WERI-Rb-1 (cell line): ENCODE measurements around the gene HERC3.

ENCODE experiments used
- DNase-seq: peaks from one replicate; pipeline ENCODE4 v3.0.0-alpha.2; 2020
- H3K27ac ChIP-seq: fragments of 250-450 bp; sonication (Bioruptor Pico); 2 replicates; pipeline ENCODE4 v1.5.1; 2020; ENCODE audit warnings: mild to moderate bottlenecking, moderate library complexity
- H3K27me3 ChIP-seq: fragments of 250-450 bp; sonication (Bioruptor Pico); 2 replicates; pipeline ENCODE4 v1.5.1; 2021; ENCODE audit warnings: mild to moderate bottlenecking, low read depth, moderate library complexity; ENCODE audit not compliant: insufficient read depth, severe bottlenecking
- H3K36me3 ChIP-seq: fragments of 250-450 bp; sonication (Bioruptor Pico); 2 replicates; pipeline ENCODE4 v1.5.1; 2020; ENCODE audit warnings: mild to moderate bottlenecking, moderate library complexity
- H3K4me3 ChIP-seq: 2 replicates; pipeline ENCODE4 v1.5.1; 2011; ENCODE audit warnings: low read depth, mild to moderate bottlenecking, control low read depth, low read length
- H3K9me3 ChIP-seq: fragments of 250-450 bp; sonication (Bioruptor Pico); 2 replicates; pipeline ENCODE4 v1.5.1; 2021; ENCODE audit warnings: mild to moderate bottlenecking, moderate library complexity; ENCODE audit not compliant: severe bottlenecking
- CTCF ChIP-seq: IDR thresholded peaks from 2 replicates; pipeline ENCODE4 v1.5.1; 2011; ENCODE audit warnings: low read depth, mild to moderate bottlenecking, control low read depth, inconsistent platforms, low read length

The HERC3 gene

GRCh38 chr4:88690355-88690754 is 98.1 kb downstream of the HERC3 start:
- Histone ChIP-seq H3K9me3 (no peaks in the 10 kb centered on the region), H3K27ac (no peak overlapping the region)
- no peak for TF ChIP-seq CTCF

GRCh38 chr4:88693792-88694191 is 101.5 kb downstream of the HERC3 start:
- no peaks in the 10 kb centered on the region for H3K9me3 ChIP-seq
- no peak overlapping the region for H3K27ac ChIP-seq
- no peak for DNase-seq
- H3K27me3 ChIP-seq, result no peaks in the 10 kb centered on the region
- TF ChIP-seq CTCF, result no peak
- no peak overlapping the region for H3K4me3 ChIP-seq
- no peaks in the 10 kb centered on the region for H3K36me3 ChIP-seq

More at GRCh38 chr4:88690355-88690754, 98.1 kb downstream of the HERC3 start:
- Histone ChIP-seq H3K4me3 (no peak overlapping the region), H3K27me3 (no peaks in the 10 kb centered on the region), H3K36me3 (no peaks in the 10 kb centered on the region)
- DNase-seq, result no peak

- Histone ChIP-seq H3K27me3 (no peaks in the 10 kb centered on the region), H3K4me3 (peak overlapping the region; percentile 49; the same call in 1 of the 2 replicates), H3K27ac (no peak overlapping the region), H3K36me3 (no peaks in the 10 kb centered on the region), H3K9me3 (no peaks in the 10 kb centered on the region)
- TF ChIP-seq CTCF, result no peak
- DNase-seq, result no peak
Measured at GRCh38 chr4:88696630-88697029, 104.3 kb downstream of the HERC3 start.

GRCh38 chr4:88697141-88697540 is 104.9 kb downstream of the HERC3 start:
- H3K27me3 ChIP-seq, result no peaks in the 10 kb centered on the region
- TF ChIP-seq CTCF, result no peak
- no peak overlapping the region for H3K27ac ChIP-seq
- no peaks in the 10 kb centered on the region for H3K36me3 ChIP-seq
- no peak for DNase-seq
- H3K4me3 ChIP-seq, result peak overlapping the region; percentile 49
- H3K9me3 ChIP-seq, result no peaks in the 10 kb centered on the region

GRCh38 chr4:88697588-88698329 is 105.5 kb downstream of the HERC3 start, which contains the start of gene NAP1L5:
NAP1L5 (minus strand) TSS chr4:88697829; CDS start chr4:88697754, 75 bp downstream.
- DNase-seq, result peak; percentile 55
- H3K36me3 ChIP-seq, result no peaks in the 10 kb centered on the region
- H3K27ac ChIP-seq, result no peak within 1 kb of the TSS
- no peaks in the 10 kb centered on the region for H3K9me3 ChIP-seq
- peak within 1 kb of the TSS; percentile 49 for H3K4me3 ChIP-seq
- H3K27me3 ChIP-seq, result no peaks in the 10 kb centered on the region
- no peak for TF ChIP-seq CTCF

- TF ChIP-seq CTCF, result no peak
- H3K4me3 ChIP-seq, result no peak overlapping the region
- DNase-seq, result no peak
- no peak overlapping the region for H3K27ac ChIP-seq
- no peaks in the 10 kb centered on the region for H3K9me3 ChIP-seq
- H3K36me3 ChIP-seq, result no peaks in the 10 kb centered on the region
- no peaks in the 10 kb centered on the region for H3K27me3 ChIP-seq
Measured at GRCh38 chr4:88698519-88698918, 106.2 kb downstream of the HERC3 start.
